GM10266 (cell line): ENCODE results near the gene KLF5.

Experiments
- DNase-seq: peaks from one replicate; pipeline ENCODE4 v3.0.0; 2012; ENCODE audit errors: extremely low spot score
- CTCF ChIP-seq: IDR thresholded peaks from 2 replicates; pipeline ENCODE4 v1.5.1; 2012; ENCODE audit warnings: mild to moderate bottlenecking, low read depth; ENCODE audit not compliant: control insufficient read depth, insufficient read depth; ENCODE audit errors: missing control alignments

The KLF5 gene

GRCh38 chr13:73075954-73076353, 17.1 kb downstream of the KLF5 start:
- no peak for DNase-seq
- TF ChIP-seq CTCF = no peak

- no peak for DNase-seq
- no peak for TF ChIP-seq CTCF
Measured at GRCh38 chr13:73077865-73078264, 19.1 kb downstream of the KLF5 start.

GRCh38 chr13:73079359-73079758, 20.6 kb downstream of the KLF5 start:
- TF ChIP-seq CTCF = no peak
- no peak for DNase-seq

- no peak for DNase-seq
- TF ChIP-seq CTCF = no peak
Measured at GRCh38 chr13:73081256-73081915, 22.6 kb downstream of the KLF5 start.

- TF ChIP-seq CTCF = no peak
Measured at GRCh38 chr13:73082471-73082870, 23.7 kb downstream of the KLF5 start.

GRCh38 chr13:73082895-73083294, 24.1 kb downstream of the KLF5 start:
- DNase-seq = no peak
- TF ChIP-seq CTCF = no peak

More at GRCh38 chr13:73082471-73082870, 23.7 kb downstream of the KLF5 start:
- no peak for DNase-seq

GRCh38 chr13:73088332-73088935, 29.6 kb downstream of the KLF5 start:
- no peak for TF ChIP-seq CTCF

More at GRCh38 chr13:73088332-73088935, 29.6 kb downstream of the KLF5 start:
- no peak for DNase-seq
